Kidney (tissue), 14 donors: ENCODE measurements around the gene PAIP2. TPM values are rescaled to one million over a fixed set of nuclear protein-coding genes. Genes with fewer than 3 reads are reported as not detected.

Source experiments
- DNase-seq, 5 donors: peaks; one replicate each; pipeline ENCODE4 v3.0.0-alpha.2; 2013 to 2020
- FAIRE-seq: peaks from 2 replicates; lab custom pipeline; 2012; peaks lifted over from hg19 to GRCh38; lab: Jason Lieb, UNC
- H3K27ac ChIP-seq, 2 donors: one replicate each; pipeline ENCODE4 v1.7.0; 2013; ENCODE audit warnings: low read depth in 2 of 2, low read length in 2 of 2, inconsistent platforms in 1 of 2
- H3K27me3 ChIP-seq: one replicate; pipeline ENCODE4 v1.7.1; 2013; ENCODE audit warnings: low read length, inconsistent platforms; ENCODE audit not compliant: control insufficient read depth, insufficient read depth
- H3K36me3 ChIP-seq, 3 donors: one replicate each; pipeline versions ENCODE4 v1.7.0 to v1.7.1; 2013; ENCODE audit warnings: low read length in 3 of 3, control low read depth in 1 of 3, inconsistent platforms in 1 of 3; ENCODE audit not compliant: insufficient read depth in 3 of 3, control insufficient read depth in 2 of 3
- H3K4me1 ChIP-seq, 3 donors: one replicate each; pipeline versions ENCODE4 v1.7.0 to v1.7.1; 2013; ENCODE audit warnings: low read length in 3 of 3, inconsistent platforms in 1 of 3, low read depth in 1 of 3; ENCODE audit not compliant: control insufficient read depth in 2 of 3, insufficient read depth in 2 of 3
- H3K4me3 ChIP-seq, 3 donors: one replicate each; pipeline versions ENCODE4 v1.7.0 to v1.8.1; 2013; ENCODE audit warnings: low read length in 3 of 3, control low read depth in 1 of 3, inconsistent platforms in 1 of 3
- H3K9ac ChIP-seq, 3 donors: one replicate each; pipeline versions ENCODE4 v1.7.0 to v1.7.1; 2013; ENCODE audit warnings: low read length in 3 of 3, control low read depth in 1 of 3, inconsistent platforms in 1 of 3
- H3K9me3 ChIP-seq, 3 donors: one replicate each; pipeline versions ENCODE4 v1.7.0 to v1.7.1; 2013; ENCODE audit warnings: low read length in 3 of 3, control low read depth in 1 of 3, inconsistent platforms in 1 of 3; ENCODE audit not compliant: control insufficient read depth in 2 of 3, insufficient read depth in 1 of 3
- CTCF ChIP-seq: IDR thresholded peaks from 3 replicates; pipeline ENCODE4 v1.5.1; 2012; ENCODE audit warnings: mild to moderate bottlenecking, moderate library complexity, borderline replicate concordance; ENCODE audit not compliant: insufficient read depth; ENCODE audit errors: extremely low read depth
- intact Hi-C: fragments of 100-400 bp; cut with DNase I; formaldehyde crosslinking; loops from one replicate; pipeline ENCODE4 v1.11.1; 2022
- polyA plus RNA-seq: library from polyadenylated mRNA; stranded (reverse); fragments of 350-450 nt; fragmentation: Illumina TruSeq; extraction: RNeasy Lipid Tissue Mini Kit (QIAGEN cat#74804); gene quantifications from one replicate; pipeline ENCODE4 v1.2.3, GENCODE V29; 2014; ENCODE audit warnings: low read depth, low replicate concordance; ENCODE audit not compliant: insufficient read depth
- total RNA-seq: library from RNA; stranded (reverse); fragmentation: NEBNext Ultra II Directional; extraction: Animal tissue kit (Norgen Biotek cat#: 25700); gene quantifications from one replicate; pipeline ENCODE4 v1.2.1, GENCODE V29; 2021
- donor health status: control.
- donor health status: control.
- donor health status: control.
- donor health status: control.
- donor health status: control.
- donor health status: DM: yes; HTN: yes; CAD: no.
- donor health status: Normal renal cell carcinoma (clear cell type).

PAIP2 gene
- total and polyA plus RNA-seq, 2 donors from 2014 or later: 68.0 to 121 TPM

DNA sequence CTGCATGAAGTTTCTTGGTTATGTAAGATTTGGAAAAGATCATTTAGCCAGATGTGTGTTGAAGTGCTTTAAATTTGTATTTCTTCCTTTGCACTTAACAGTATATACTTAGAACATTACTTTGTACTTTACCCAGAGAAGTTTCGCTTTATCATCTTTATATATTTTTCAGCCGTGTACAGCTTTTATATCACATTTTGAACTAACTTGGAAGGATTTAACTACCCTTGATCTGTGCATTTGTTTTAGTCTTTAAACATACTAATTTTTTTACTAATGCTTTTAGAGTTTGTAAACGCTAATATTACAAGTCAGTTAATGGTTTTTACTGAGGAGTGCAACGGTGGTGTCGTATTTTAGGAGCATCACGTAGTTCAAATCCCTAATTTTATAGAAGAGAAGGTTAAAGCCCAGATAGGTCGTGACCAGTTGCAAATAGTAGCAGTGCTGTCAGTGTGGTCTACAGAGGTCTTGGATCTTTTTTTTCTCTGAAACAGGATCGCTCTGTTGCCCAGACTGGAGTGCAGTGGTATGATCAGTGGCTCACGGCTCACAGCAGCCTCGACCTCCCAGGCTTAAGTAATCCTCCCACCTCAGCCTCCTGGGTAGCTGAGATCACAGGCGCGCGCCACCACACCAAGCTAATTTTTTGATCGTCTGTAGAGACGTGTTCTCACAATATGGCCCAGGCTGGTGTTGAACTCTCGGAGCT is 46.2 kb upstream of the PAIP2 start:
- FAIRE-seq (no peak), DNase-seq (peak in 3 of 5 donors; percentile 28 to 57 (median 54))
- Histone ChIP-seq H3K36me3 (no peaks in the 10 kb centered on the region), H3K9ac (peak overlapping the region; percentile 56 to 99 (median 95)), H3K9me3 (no peaks in the 10 kb centered on the region), H3K27ac (peak overlapping the region; percentile 26 to 100), H3K27me3 (no peaks in the 10 kb centered on the region), H3K4me3 (peak overlapping the region; percentile 97 to 100 (median 99)), H3K4me1 (peaks cover 3 to 21% (median 20%) of the 10 kb centered on the region in 3 donors)
- no peak for TF ChIP-seq CTCF
- intact Hi-C loops: no loop called here

GRCh38 chr5:139296198-139296597 is 45.5 kb upstream of the PAIP2 start:
- Histone ChIP-seq H3K27ac (peak overlapping the region in 1 of 2 donors; percentile 5), H3K9me3 (no peaks in the 10 kb centered on the region), H3K4me1 (peaks cover 3 to 21% (median 20%) of the 10 kb centered on the region in 3 donors), H3K27me3 (no peaks in the 10 kb centered on the region), H3K36me3 (no peaks in the 10 kb centered on the region), H3K9ac (peak overlapping the region in 1 of 3 donors; percentile 37), H3K4me3 (peak overlapping the region in 1 of 3 donors; percentile 27)
- TF ChIP-seq CTCF: no peak
- DNase-seq (no peak), FAIRE-seq (no peak)
- intact Hi-C loops: no loop called here

DNA sequence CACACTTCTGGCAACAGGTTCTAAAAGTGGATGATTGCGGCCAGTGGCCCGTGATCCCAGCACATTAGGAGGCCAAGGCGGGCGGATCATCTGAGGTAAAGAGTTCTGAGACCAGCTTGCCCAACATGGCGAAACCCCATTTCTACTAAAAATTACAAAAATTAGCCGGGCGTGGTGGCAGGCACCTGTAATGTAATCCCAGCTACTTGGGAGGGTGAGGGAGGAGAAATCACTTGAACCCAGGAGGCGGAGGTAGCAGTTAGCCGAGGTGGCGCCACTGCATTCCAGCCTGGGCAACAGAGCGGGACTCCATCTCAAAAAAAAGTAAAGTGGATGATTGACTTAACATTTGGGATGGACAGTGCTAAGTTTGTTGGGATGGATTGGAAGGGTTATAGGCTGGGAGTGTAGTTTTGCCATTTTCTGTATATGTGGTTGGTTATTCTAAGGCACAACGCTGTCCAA is 44.8 kb upstream of the PAIP2 start:
- H3K27ac ChIP-seq: peak overlapping the region in 1 of 2 donors; percentile 5
- DNase-seq (peak in 4 of 5 donors; percentile 70 to 85 (median 82)), FAIRE-seq (no peak)
- no peaks in the 10 kb centered on the region for H3K9me3 ChIP-seq
- H3K36me3 ChIP-seq: no peaks in the 10 kb centered on the region
- peaks cover 3 to 22% (median 21%) of the 10 kb centered on the region in 3 donors for H3K4me1 ChIP-seq
- H3K27me3 ChIP-seq: no peaks in the 10 kb centered on the region
- intact Hi-C loops: no loop called here
- no peak for TF ChIP-seq CTCF
- no peak overlapping the region for H3K9ac ChIP-seq
- H3K4me3 ChIP-seq: peak overlapping the region in 1 of 3 donors; percentile 26
